PC-9 (cell line): ENCODE data around the gene TMEM35B.
"Not testable (repeated sequence)": the region's sequence is repeated elsewhere in the genome, so short reads cannot be mapped to it uniquely, and the experiment has no call there.

Experiments used
- CTCF ChIP-seq: fragments of 200-600 bp; sonication (generic); conservative IDR thresholded peaks from 2 replicates; pipeline ENCODE4 v1.6.1; 2017; ENCODE audit warnings: mixed run types, antibody characterized with exemption, mild to moderate bottlenecking, moderate library complexity
- EZH2 ChIP-seq: fragments of 200-600 bp; sonication (generic); IDR thresholded peaks from 2 replicates; pipeline ENCODE4 v1.8.0; 2017; ENCODE audit warnings: antibody characterized with exemption, low read depth

- TF ChIP-seq CTCF, EZH2: not testable (repeated sequence)
These were observed 36.4 kb downstream of the TMEM35B start for GRCh38 chr1:34948739-34949138.
